ENCODE data around the gene TTC39B. TPM values are rescaled to one million over a fixed set of nuclear protein-coding genes. Genes with fewer than 3 reads are reported as not detected.

TTC39B gene
- 5.0 and 8.3 TPM in 2 replicates for total RNA-seq

DNA sequence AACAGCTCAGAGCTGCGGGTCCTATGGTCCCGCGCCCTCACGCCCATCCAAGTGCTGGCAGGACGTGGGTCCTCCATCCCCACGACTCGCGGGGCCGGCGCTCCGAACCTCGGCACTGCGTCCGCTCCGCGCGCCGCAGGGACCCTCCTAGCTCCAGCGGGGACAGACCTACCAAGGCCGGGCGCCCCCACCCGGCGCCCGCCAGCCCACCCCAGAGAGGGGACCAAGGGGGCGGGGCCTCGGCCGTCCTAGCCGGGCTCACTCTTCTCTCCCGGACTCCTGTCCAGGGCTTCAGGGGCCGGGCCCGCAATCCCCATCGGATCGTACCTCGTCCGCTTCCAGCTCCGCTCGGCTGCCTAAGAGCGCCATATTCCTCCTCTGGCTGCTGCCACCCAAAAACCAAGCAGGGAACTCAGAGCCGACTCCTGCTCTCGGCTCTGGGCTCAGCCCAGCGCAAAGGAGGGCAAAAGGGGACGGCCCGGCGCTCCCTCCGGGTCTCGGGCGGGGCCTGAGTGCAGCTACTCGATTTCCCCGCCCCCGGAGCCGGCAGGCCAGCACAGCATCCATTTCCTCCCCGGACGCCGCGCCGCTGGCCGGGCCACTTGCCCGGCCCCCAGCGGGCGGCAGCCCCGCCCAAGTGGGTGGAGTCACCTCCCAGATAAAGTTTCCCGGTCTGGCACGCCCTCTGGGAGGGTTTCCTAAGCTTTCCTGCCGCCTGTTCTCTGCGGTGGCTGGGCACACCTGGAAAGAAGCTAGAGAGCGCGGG lies at the start of gene TTC39B:
TSS of gene TTC39B (minus strand) at position 460 of the 766 bp plus-strand sequence. CDS start at position 369, 91 bp downstream.

Other genes with a start within 250 kb of the TTC39B start
- 22.2 and 43.3 TPM in 2 replicates for gene SNAPC3, start 115.7 kb upstream of the TTC39B start, total RNA-seq
- 45.3 and 46.4 TPM in 2 replicates for gene PSIP1, start 203.8 kb upstream of the TTC39B start, total RNA-seq
- gene CCDC171, start 245.8 kb upstream of the TTC39B start, total RNA-seq, result 1.0 and 1.9 TPM in 2 replicates